Measurements from ENCODE around the gene TRIO.

GRCh38 chr5:14551211-14551610 lies 408.1 kb downstream of the TRIO start:
- TF ChIP-seq POLR2A (IDR thresholded peaks at IDR 0.05) (no peak), CTCF (IDR thresholded peaks at IDR 0.05) (no peak), POLR2AphosphoS5 (IDR thresholded peaks at IDR 0.05) (peak in 1 of 3 donors; percentile 53), EP300 (IDR thresholded peaks at IDR 0.05; ENCODE audit: low read depth) (no peak)

All from transverse colon (tissue), 4 donors.